ENCODE results near the gene SCARB2.

The SCARB2 gene

GRCh38 chr4:76207549-76207948 is 6.1 kb downstream of the SCARB2 start:
- Histone ChIP-seq H3K27ac (ENCODE audit: low read depth, low read length) (no peak overlapping the region), H3K4me1 (ENCODE audit: control insufficient read depth, low read depth, low read length) (peaks cover under 1% of the 10 kb centered on the region)

GRCh38 chr4:76206222-76206942 is 7.2 kb downstream of the SCARB2 start:
- no peak overlapping the region for H3K4me2 ChIP-seq (ENCODE audit: low read length)
- H3K4ac ChIP-seq (ENCODE audit: low read depth, low read length), result no peak overlapping the region
- no peak for DNase-seq
- no peak overlapping the region for H3K18ac ChIP-seq (ENCODE audit: low read length)
- no peaks in the 10 kb centered on the region for H3K79me2 ChIP-seq (ENCODE audit: control insufficient read depth, insufficient read depth, low read length)
- WGBS (ENCODE audit: extremely low coverage, insufficient coverage, low lambda C conversion rate), result no CpG with 5 or more reads among the region's 7 CpGs
- H3K56ac ChIP-seq (ENCODE audit: low read length), result no peak overlapping the region
- no peak overlapping the region for H3K9ac ChIP-seq (ENCODE audit: low read length)
- H3K79me1 ChIP-seq (ENCODE audit: low read length), result peaks cover 4% of the 10 kb centered on the region
- no peak overlapping the region for H3K27ac ChIP-seq (ENCODE audit: low read depth, low read length)
- no peak overlapping the region for H2BK15ac ChIP-seq (replicated peaks; ENCODE audit: low read depth)
- H4K5ac ChIP-seq (ENCODE audit: low read length), result no peak overlapping the region
- H3K27me3 ChIP-seq (ENCODE audit: insufficient read depth, low read length, poor library complexity), result no peaks in the 10 kb centered on the region
- H3K23ac ChIP-seq (ENCODE audit: low read length), result no peak overlapping the region
- no peak overlapping the region for H2BK120ac ChIP-seq (ENCODE audit: low read depth, low read length)
- H2BK5ac ChIP-seq (ENCODE audit: low read length), result no peak overlapping the region
- no peaks in the 10 kb centered on the region for H3K4me1 ChIP-seq (ENCODE audit: control insufficient read depth, low read depth, low read length)
- H3K4me3 ChIP-seq (ENCODE audit: low read length), result no peak overlapping the region
- no peak overlapping the region for H4K8ac ChIP-seq (ENCODE audit: low read depth, low read length)
- no peak overlapping the region for H2AK5ac ChIP-seq (ENCODE audit: low read length)
- H3K36me3 ChIP-seq (ENCODE audit: control insufficient read depth, insufficient read depth, low read length), result no peaks in the 10 kb centered on the region

More at GRCh38 chr4:76207549-76207948, 6.1 kb downstream of the SCARB2 start:
- Histone ChIP-seq H4K5ac (ENCODE audit: low read length) (no peak overlapping the region), H2AK5ac (ENCODE audit: low read length) (no peak overlapping the region), H3K18ac (ENCODE audit: low read length) (no peak overlapping the region), H3K9ac (ENCODE audit: low read length) (no peak overlapping the region), H3K4me2 (ENCODE audit: low read length) (no peak overlapping the region), H2BK120ac (ENCODE audit: low read depth, low read length) (no peak overlapping the region), H3K4ac (ENCODE audit: low read depth, low read length) (no peak overlapping the region), H2BK15ac (replicated peaks; ENCODE audit: low read depth) (no peak overlapping the region), H2BK5ac (ENCODE audit: low read length) (no peak overlapping the region), H3K27me3 (ENCODE audit: insufficient read depth, low read length, poor library complexity) (no peaks in the 10 kb centered on the region), H3K23ac (ENCODE audit: low read length) (no peak overlapping the region), H3K79me1 (ENCODE audit: low read length) (peaks cover 9% of the 10 kb centered on the region), H3K4me3 (ENCODE audit: low read length) (no peak overlapping the region), H4K8ac (ENCODE audit: low read depth, low read length) (no peak overlapping the region), H3K56ac (ENCODE audit: low read length) (no peak overlapping the region), H3K36me3 (ENCODE audit: control insufficient read depth, insufficient read depth, low read length) (no peaks in the 10 kb centered on the region), H3K79me2 (ENCODE audit: control insufficient read depth, insufficient read depth, low read length) (no peaks in the 10 kb centered on the region)
- DNase-seq, result no peak

- Histone ChIP-seq H3K27me3 (ENCODE audit: insufficient read depth, low read length, poor library complexity) (no peaks in the 10 kb centered on the region), H4K5ac (ENCODE audit: low read length) (no peak overlapping the region), H3K18ac (ENCODE audit: low read length) (no peak overlapping the region), H3K56ac (ENCODE audit: low read length) (no peak overlapping the region), H2BK5ac (ENCODE audit: low read length) (no peak overlapping the region), H3K9ac (ENCODE audit: low read length) (no peak overlapping the region), H3K23ac (ENCODE audit: low read length) (no peak overlapping the region), H3K4me1 (ENCODE audit: control insufficient read depth, low read depth, low read length) (no peaks in the 10 kb centered on the region), H3K27ac (ENCODE audit: low read depth, low read length) (no peak overlapping the region), H4K8ac (ENCODE audit: low read depth, low read length) (no peak overlapping the region), H3K79me2 (ENCODE audit: control insufficient read depth, insufficient read depth, low read length) (no peaks in the 10 kb centered on the region), H3K4ac (ENCODE audit: low read depth, low read length) (no peak overlapping the region), H3K79me1 (ENCODE audit: low read length) (peaks cover 4% of the 10 kb centered on the region), H2BK120ac (ENCODE audit: low read depth, low read length) (no peak overlapping the region), H2AK5ac (ENCODE audit: low read length) (no peak overlapping the region), H2BK15ac (replicated peaks; ENCODE audit: low read depth) (no peak overlapping the region), H3K4me2 (ENCODE audit: low read length) (no peak overlapping the region), H3K36me3 (ENCODE audit: control insufficient read depth, insufficient read depth, low read length) (no peaks in the 10 kb centered on the region), H3K4me3 (ENCODE audit: low read length) (no peak overlapping the region)
- no peak for DNase-seq
Observed at GRCh38 chr4:76205476-76205875, 8.1 kb downstream of the SCARB2 start.

GRCh38 chr4:76204936-76205335 is 8.7 kb downstream of the SCARB2 start:
- no peak overlapping the region for H3K23ac ChIP-seq (ENCODE audit: low read length)
- no CpG with 5 or more reads among the region's 1 CpG for WGBS (ENCODE audit: extremely low coverage, insufficient coverage, low lambda C conversion rate)
- no peaks in the 10 kb centered on the region for H3K79me2 ChIP-seq (ENCODE audit: control insufficient read depth, insufficient read depth, low read length)
- DNase-seq, result no peak
- no peak overlapping the region for H3K4me3 ChIP-seq (ENCODE audit: low read length)
- no peaks in the 10 kb centered on the region for H3K36me3 ChIP-seq (ENCODE audit: control insufficient read depth, insufficient read depth, low read length)
- H3K9ac ChIP-seq (ENCODE audit: low read length), result no peak overlapping the region
- no peak overlapping the region for H2BK5ac ChIP-seq (ENCODE audit: low read length)
- no peak overlapping the region for H2BK15ac ChIP-seq (replicated peaks; ENCODE audit: low read depth)
- H2AK5ac ChIP-seq (ENCODE audit: low read length), result no peak overlapping the region
- no peak overlapping the region for H2BK120ac ChIP-seq (ENCODE audit: low read depth, low read length)
- no peak overlapping the region for H3K18ac ChIP-seq (ENCODE audit: low read length)
- H3K4ac ChIP-seq (ENCODE audit: low read depth, low read length), result no peak overlapping the region
- no peak overlapping the region for H3K56ac ChIP-seq (ENCODE audit: low read length)
- H4K5ac ChIP-seq (ENCODE audit: low read length), result no peak overlapping the region
- no peaks in the 10 kb centered on the region for H3K27me3 ChIP-seq (ENCODE audit: insufficient read depth, low read length, poor library complexity)
- no peak overlapping the region for H3K4me2 ChIP-seq (ENCODE audit: low read length)
- H3K27ac ChIP-seq (ENCODE audit: low read depth, low read length), result no peak overlapping the region
- no peaks in the 10 kb centered on the region for H3K4me1 ChIP-seq (ENCODE audit: control insufficient read depth, low read depth, low read length)
- H4K8ac ChIP-seq (ENCODE audit: low read depth, low read length), result no peak overlapping the region
- peaks cover 4% of the 10 kb centered on the region for H3K79me1 ChIP-seq (ENCODE audit: low read length)

GRCh38 chr4:76203541-76203940 is 10.1 kb downstream of the SCARB2 start:
- no peaks in the 10 kb centered on the region for H3K79me1 ChIP-seq (ENCODE audit: low read length)
- H3K36me3 ChIP-seq (ENCODE audit: control insufficient read depth, insufficient read depth, low read length), result no peaks in the 10 kb centered on the region
- H3K79me2 ChIP-seq (ENCODE audit: control insufficient read depth, insufficient read depth, low read length), result no peaks in the 10 kb centered on the region
- H3K9ac ChIP-seq (ENCODE audit: low read length), result no peak overlapping the region
- no peak overlapping the region for H4K8ac ChIP-seq (ENCODE audit: low read depth, low read length)
- no peak overlapping the region for H3K4me2 ChIP-seq (ENCODE audit: low read length)
- H3K4ac ChIP-seq (ENCODE audit: low read depth, low read length), result no peak overlapping the region
- no peaks in the 10 kb centered on the region for H3K4me1 ChIP-seq (ENCODE audit: control insufficient read depth, low read depth, low read length)
- no CpG with 5 or more reads among the region's 4 CpGs for WGBS (ENCODE audit: extremely low coverage, insufficient coverage, low lambda C conversion rate)
- no peak overlapping the region for H3K18ac ChIP-seq (ENCODE audit: low read length)
- H3K56ac ChIP-seq (ENCODE audit: low read length), result no peak overlapping the region
- no peak overlapping the region for H2BK15ac ChIP-seq (replicated peaks; ENCODE audit: low read depth)
- H3K4me3 ChIP-seq (ENCODE audit: low read length), result no peak overlapping the region
- H3K27me3 ChIP-seq (ENCODE audit: insufficient read depth, low read length, poor library complexity), result no peaks in the 10 kb centered on the region
- no peak overlapping the region for H2BK5ac ChIP-seq (ENCODE audit: low read length)
- no peak overlapping the region for H3K27ac ChIP-seq (ENCODE audit: low read depth, low read length)
- no peak for DNase-seq
- no peak overlapping the region for H4K5ac ChIP-seq (ENCODE audit: low read length)
- no peak overlapping the region for H3K23ac ChIP-seq (ENCODE audit: low read length)
- no peak overlapping the region for H2BK120ac ChIP-seq (ENCODE audit: low read depth, low read length)
- no peak overlapping the region for H2AK5ac ChIP-seq (ENCODE audit: low read length)

- H4K8ac ChIP-seq (ENCODE audit: low read depth, low read length), result no peak overlapping the region
- H3K36me3 ChIP-seq (ENCODE audit: control insufficient read depth, insufficient read depth, low read length), result no peaks in the 10 kb centered on the region
- no peak overlapping the region for H3K56ac ChIP-seq (ENCODE audit: low read length)
- no peak overlapping the region for H4K5ac ChIP-seq (ENCODE audit: low read length)
- no peak overlapping the region for H2AK5ac ChIP-seq (ENCODE audit: low read length)
- no peaks in the 10 kb centered on the region for H3K27me3 ChIP-seq (ENCODE audit: insufficient read depth, low read length, poor library complexity)
- no peaks in the 10 kb centered on the region for H3K79me1 ChIP-seq (ENCODE audit: low read length)
- H3K4me1 ChIP-seq (ENCODE audit: control insufficient read depth, low read depth, low read length), result no peaks in the 10 kb centered on the region
- no peak overlapping the region for H3K9ac ChIP-seq (ENCODE audit: low read length)
- H2BK120ac ChIP-seq (ENCODE audit: low read depth, low read length), result no peak overlapping the region
- H3K4me2 ChIP-seq (ENCODE audit: low read length), result no peak overlapping the region
- no peaks in the 10 kb centered on the region for H3K79me2 ChIP-seq (ENCODE audit: control insufficient read depth, insufficient read depth, low read length)
- H3K18ac ChIP-seq (ENCODE audit: low read length), result no peak overlapping the region
- H3K4ac ChIP-seq (ENCODE audit: low read depth, low read length), result no peak overlapping the region
- no peak overlapping the region for H3K23ac ChIP-seq (ENCODE audit: low read length)
- no peak overlapping the region for H2BK5ac ChIP-seq (ENCODE audit: low read length)
- no peak for DNase-seq
- H3K4me3 ChIP-seq (ENCODE audit: low read length), result no peak overlapping the region
- H2BK15ac ChIP-seq (replicated peaks; ENCODE audit: low read depth), result no peak overlapping the region
- no CpG with 5 or more reads among the region's 4 CpGs for WGBS (ENCODE audit: extremely low coverage, insufficient coverage, low lambda C conversion rate)
- no peak overlapping the region for H3K27ac ChIP-seq (ENCODE audit: low read depth, low read length)
Observed at GRCh38 chr4:76201276-76201675, 12.3 kb downstream of the SCARB2 start.
